H1 (cell line): ENCODE data around the gene PPP1CC. TPM values are rescaled to one million over a fixed set of nuclear protein-coding genes. Genes with fewer than 3 reads are reported as not detected.

Source experiments
- CTCF ChIA-PET: fragments of 300-600 bp; sonication (Branson Sonifier 250); formaldehyde crosslinking; loops from one replicate; lab custom pipeline; 2021; ENCODE audit not compliant: partially characterized antibody; lab: Charles Lee
- POLR2A ChIA-PET: fragments of 300-600 bp; sonication (Branson Sonifier 250); formaldehyde crosslinking; loops from one replicate; lab custom pipeline; 2021; ENCODE audit warnings: inconsistent platforms; ENCODE audit not compliant: partially characterized antibody; lab: Charles Lee
- DNase-seq, 2 experiments: peaks; one replicate each; pipeline versions ENCODE4 v3.0.0 to v3.0.0-alpha.2; 2010 to 2022; ENCODE audit warnings: low spot score in 2 of 2, low read depth in 1 of 2, mixed read lengths in 1 of 2
- FAIRE-seq: peaks from 2 replicates; lab custom pipeline; 2011; peaks lifted over from hg19 to GRCh38; lab: Jason Lieb, UNC
- H2AFZ ChIP-seq: 2 replicates; pipeline ENCODE4 v1.8.1; 2012; ENCODE audit warnings: low read length, inconsistent platforms
- H2AK5ac ChIP-seq: 2 replicates; pipeline ENCODE4 v1.6.1; 2013; ENCODE audit warnings: low read depth, low read length
- H2BK120ac ChIP-seq: replicated peaks from 2 replicates; pipeline ENCODE3; 2013; ENCODE audit warnings: low read depth, low read length, inconsistent platforms
- H2BK12ac ChIP-seq: 2 replicates; pipeline ENCODE4 v1.6.1; 2013; ENCODE audit warnings: low read depth, low read length
- H2BK15ac ChIP-seq: 2 replicates; pipeline ENCODE4 v1.6.1; 2013; ENCODE audit warnings: low read length
- H2BK20ac ChIP-seq: 2 replicates; pipeline ENCODE4 v1.6.1; 2013; ENCODE audit warnings: low read length
- H2BK5ac ChIP-seq: 2 replicates; pipeline ENCODE4 v1.6.1; 2013; ENCODE audit warnings: low read depth, low read length
- H3K14ac ChIP-seq: 2 replicates; pipeline ENCODE4 v1.6.1; 2013; ENCODE audit warnings: inconsistent platforms; ENCODE audit not compliant: insufficient read length
- H3K18ac ChIP-seq: 2 replicates; pipeline ENCODE4 v1.6.1; 2013; ENCODE audit warnings: low read length; ENCODE audit errors: extremely low read depth
- H3K23ac ChIP-seq: 2 replicates; pipeline ENCODE4 v1.6.1; 2013; ENCODE audit warnings: inconsistent platforms; ENCODE audit not compliant: insufficient read length
- H3K23me2 ChIP-seq: 2 replicates; pipeline ENCODE4 v1.6.1; 2013; ENCODE audit warnings: low read depth, low read length
- H3K27ac ChIP-seq: 2 replicates; pipeline ENCODE4 v1.6.1; 2011; ENCODE audit warnings: low read depth, low read length, inconsistent platforms
- H3K27me3 ChIP-seq, 4 experiments: replicated peaks in 1 of 4; 1 replicate in 1 of 4; 2 replicates in 3 of 4; pipeline versions ENCODE4 v1.6.1 to v1.8.1; 2011 to 2013; ENCODE audit warnings: low read length in 3 of 4, mild to moderate bottlenecking in 3 of 4, inconsistent platforms in 2 of 4, mixed read lengths in 2 of 4, moderate library complexity in 1 of 4; ENCODE audit not compliant: control insufficient read depth in 3 of 4, insufficient read depth in 3 of 4; ENCODE audit errors: extremely low read depth in 1 of 4
- H3K36me3 ChIP-seq, 4 experiments: 2 replicates each; pipeline versions ENCODE4 v1.6.1 to v1.8.1; 2011 to 2013; ENCODE audit warnings: mild to moderate bottlenecking in 4 of 4, low read length in 3 of 4, moderate library complexity in 2 of 4, control low read depth in 1 of 4, inconsistent platforms in 1 of 4; ENCODE audit not compliant: insufficient read depth in 4 of 4, control insufficient read depth in 2 of 4
- H3K4ac ChIP-seq: replicated peaks from 2 replicates; pipeline ENCODE3; 2013; ENCODE audit warnings: low read length, low read depth, mixed read lengths, inconsistent platforms; ENCODE audit not compliant: insufficient read length
- H3K4me1 ChIP-seq, 4 experiments: replicated peaks in 1 of 4; 1 replicate in 1 of 4; 2 replicates in 3 of 4; pipeline versions ENCODE4 v1.6.1 to v1.8.1; 2011 to 2013; ENCODE audit warnings: low read length in 3 of 4, inconsistent platforms in 2 of 4, mixed read lengths in 1 of 4; ENCODE audit not compliant: insufficient read depth in 4 of 4, control insufficient read depth in 3 of 4
- H3K4me2 ChIP-seq, 2 experiments: 2 replicates each; pipeline versions ENCODE4 v1.6.1 to v1.8.1; 2011 to 2013; ENCODE audit warnings: low read depth in 2 of 2, low read length in 2 of 2, control low read depth in 1 of 2, inconsistent platforms in 1 of 2, mild to moderate bottlenecking in 1 of 2; ENCODE audit not compliant: insufficient read depth in 1 of 2
- H3K4me3 ChIP-seq, 4 experiments: fragments of 200-600, 300-600 bp in 1 of 4; sonication (generic), shearing (Covaris generic), sonication (Bioruptor Twin) in 1 of 4; 2 replicates each; pipeline versions ENCODE4 v1.5.1 to v1.8.1; 2011 to 2016; ENCODE audit warnings: low read length in 4 of 4, low read depth in 3 of 4, control low read depth in 2 of 4, inconsistent platforms in 2 of 4, mild to moderate bottlenecking in 2 of 4, mixed read lengths in 1 of 4, moderate library complexity in 1 of 4; ENCODE audit not compliant: insufficient read depth in 2 of 4; ENCODE audit errors: extremely low read depth in 1 of 4
- H3K56ac ChIP-seq: replicated peaks from 2 replicates; pipeline ENCODE3; 2013; ENCODE audit warnings: low read depth, mild to moderate bottlenecking, mixed read lengths, low read length, inconsistent platforms; ENCODE audit not compliant: insufficient read length
- H3K79me1 ChIP-seq: 2 replicates; pipeline ENCODE4 v1.6.1; 2013; ENCODE audit warnings: low read depth, low read length, control low read depth
- H3K79me2 ChIP-seq, 2 experiments: 2 replicates each; pipeline versions ENCODE4 v1.6.1 to v1.8.1; 2012 to 2013; ENCODE audit warnings: low read length in 2 of 2, mild to moderate bottlenecking in 2 of 2, inconsistent platforms in 1 of 2; ENCODE audit not compliant: insufficient read depth in 2 of 2, control insufficient read depth in 1 of 2
- H3K9ac ChIP-seq, 4 experiments: replicated peaks in 1 of 4; 1 replicate in 1 of 4; 2 replicates in 3 of 4; pipeline versions ENCODE4 v1.6.1 to v1.8.1; 2011 to 2013; ENCODE audit warnings: low read depth in 3 of 4, low read length in 3 of 4, control low read depth in 2 of 4, mild to moderate bottlenecking in 2 of 4, moderate library complexity in 2 of 4, inconsistent platforms in 1 of 4; ENCODE audit errors: extremely low read depth in 1 of 4
- H3K9me3 ChIP-seq, 2 experiments: 2 replicates each; pipeline versions ENCODE4 v1.6.1 to v1.8.1; 2012 to 2013; ENCODE audit warnings: mild to moderate bottlenecking in 2 of 2, moderate library complexity in 2 of 2, control low read depth in 1 of 2, inconsistent platforms in 1 of 2, low read depth in 1 of 2, low read length in 1 of 2, mixed read lengths in 1 of 2; ENCODE audit not compliant: insufficient read depth in 2 of 2
- H4K20me1 ChIP-seq, 2 experiments: replicated peaks in 1 of 2; 2 replicates each; pipeline versions ENCODE3 to v1.8.1; 2011 to 2013; ENCODE audit warnings: inconsistent platforms in 2 of 2, low read length in 2 of 2, mild to moderate bottlenecking in 1 of 2; ENCODE audit not compliant: insufficient read depth in 2 of 2, control insufficient read depth in 1 of 2
- H4K5ac ChIP-seq: 2 replicates; pipeline ENCODE4 v1.6.1; 2013; ENCODE audit warnings: low read length, low read depth, mixed read lengths, inconsistent platforms; ENCODE audit not compliant: insufficient read length
- H4K8ac ChIP-seq: 2 replicates; pipeline ENCODE4 v1.8.0; 2013; ENCODE audit warnings: mild to moderate bottlenecking, moderate library complexity, low read length, inconsistent platforms; ENCODE audit not compliant: insufficient read depth; ENCODE audit errors: extremely low read depth
- H4K91ac ChIP-seq: replicated peaks from 2 replicates; pipeline ENCODE3; 2013; ENCODE audit warnings: low read length, mixed read lengths, inconsistent platforms; ENCODE audit not compliant: insufficient read length
- CTBP2 ChIP-seq: IDR thresholded peaks from 2 replicates; pipeline ENCODE4 v1.7.0; 2011; ENCODE audit warnings: borderline replicate concordance, mild to moderate bottlenecking, moderate library complexity, mixed read lengths, low read length; ENCODE audit not compliant: insufficient read depth, insufficient read length
- GTF2F1 ChIP-seq: IDR thresholded peaks from 2 replicates; pipeline ENCODE4 v1.6.1; 2012; ENCODE audit warnings: low read depth, low read length, improper control_type of control experiment, borderline replicate concordance
- JUN ChIP-seq: IDR thresholded peaks from 2 replicates; pipeline ENCODE4 v1.6.1; 2011; ENCODE audit warnings: low read depth, mild to moderate bottlenecking, improper control_type of control experiment, low read length
- POU5F1 ChIP-seq: IDR thresholded peaks from 2 replicates; pipeline ENCODE4 v1.6.1; 2011; ENCODE audit warnings: low read depth, mild to moderate bottlenecking, low read length, moderate library complexity
- RAD21 ChIP-seq, 2 experiments: IDR thresholded peaks in 1 of 2; conservative IDR thresholded peaks in 1 of 2; 2 replicates each; pipeline ENCODE4 v1.6.1; 2011; ENCODE audit warnings: low read depth in 2 of 2, low read length in 2 of 2, improper control_type of control experiment in 1 of 2, inconsistent platforms in 1 of 2, mild to moderate bottlenecking in 1 of 2, moderate library complexity in 1 of 2
- SUZ12 ChIP-seq: fragments of 200-600 bp; sonication (generic); IDR thresholded peaks from 2 replicates; pipeline ENCODE4 v1.6.1; 2012; ENCODE audit warnings: mild to moderate bottlenecking, inconsistent platforms, low read length, moderate library complexity, mixed read lengths
- WGBS, 2 experiments: shearing (Covaris generic) in 1 of 2; methylation state at CpG; one replicate each; pipeline versions ENCODE4 v1.1.6 to v1.1.7; 2013 to 2015; ENCODE audit warnings: low lambda C conversion rate in 2 of 2, mixed read lengths in 2 of 2, inconsistent platforms in 1 of 2, low coverage in 1 of 2, missing lambda C conversion rate in 1 of 2; ENCODE audit not compliant: insufficient replicate concordance in 2 of 2, insufficient coverage in 1 of 2, insufficient read length in 1 of 2; ENCODE audit errors: extremely low coverage in 1 of 2, missing lambda C conversion rate in 1 of 2; 5-methylcytosine and 5-hydroxymethylcytosine counted together
- polyA plus RNA-seq, 7 experiments: library from polyadenylated mRNA; depleted of rRNA in 3 of 7; stranded (reverse) in 5 of 7; unstranded in 2 of 7; fragments of >200 nt in 5 of 7; fragments of 200-250 nt in 2 of 7; gene quantifications; 1 replicate in 5 of 7; 2 replicates in 1 of 7; 4 replicates in 1 of 7; pipeline versions ENCODE4 v1.2.1 to v1.2.3, GENCODE V29; 2011 to 2013; ENCODE audit warnings: missing spikeins in 2 of 7, mixed read lengths in 2 of 7
- total RNA-seq: library from RNA; stranded (reverse); fragmentation: NEBNext Ultra II Directional; extraction: Animal tissue kit (Norgen Biotek cat#: 25700); gene quantifications from 2 replicates; pipeline ENCODE4 v1.2.1, GENCODE V29; 2021

Gene PPP1CC
- total and polyA plus RNA-seq, 2 of the 8 experiments (the other 6 are each of a cell fraction or from before 2014, with no cell fraction given): 193 to 350 TPM

GRCh38 chr12:110704231-110704630, 38.5 kb downstream of the PPP1CC start:
- DNase-seq: no peak
- Histone ChIP-seq H3K4me2 (no peak overlapping the region), H3K36me3 (no peaks in the 10 kb centered on the region), H3K18ac (no peak overlapping the region), H4K5ac (no peak overlapping the region), H2BK120ac (no peak overlapping the region), H4K8ac (no peak overlapping the region), H2BK15ac (no peak overlapping the region), H4K20me1 (no peaks in the 10 kb centered on the region), H3K4me3 (no peak overlapping the region), H3K4me1 (no peaks in the 10 kb centered on the region), H4K91ac (no peak overlapping the region), H3K23me2 (no peaks in the 10 kb centered on the region), H2AK5ac (no peak overlapping the region), H3K27ac (no peak overlapping the region), H2BK20ac (no peak overlapping the region), H2AFZ (no peak overlapping the region), H3K56ac (no peak overlapping the region), H3K79me1 (no peaks in the 10 kb centered on the region), H3K27me3 (no peaks in the 10 kb centered on the region), H2BK5ac (no peak overlapping the region), H3K23ac (no peak overlapping the region), H2BK12ac (no peak overlapping the region), H3K9ac (no peak overlapping the region), H3K14ac (no peak overlapping the region), H3K4ac (no peak overlapping the region), H3K79me2 (no peaks in the 10 kb centered on the region), H3K9me3 (no peaks in the 10 kb centered on the region)
- ChIA-PET POLR2A (interaction anchor here (1.1 kb wide), 1 partner anchor 14 kb away, joined by 3 read pairs; no protein-coding TSS in a partner anchor), CTCF (interaction anchor here (0.8 to 1.7 kb wide), 19 partner anchors 9 to 191 kb away, joined by 3 to 12 read pairs (median 3); partner anchors contain the start of genes CCDC63 and HVCN1)
- 91% methylated on average over 4 of the region's 5 CpGs; no CpG with 5 or more reads in 1 of the 2 experiments for WGBS, 2 experiments
- no peak for FAIRE-seq
- TF ChIP-seq SUZ12 (no peak), JUN (no peak), GTF2F1 (no peak), CTBP2 (no peak), RAD21 (IDR thresholded peaks at IDR 0.05 in 1 of 2, conservative IDR thresholded peaks at IDR 0.05 in 1 of 2; ENCODE audit: low read depth in 2 of 2, low read length in 2 of 2) (no peak), POU5F1 (no peak)
